HL-60 (cell line): Measurements from ENCODE around the gene POLK.

Experiments used
- DNase-seq, 2 experiments: peaks; one replicate each; pipeline ENCODE4 v3.0.0-alpha.2; 2010 to 2020; ENCODE audit warnings: low read depth in 1 of 2, low spot score in 1 of 2
- H3K27ac ChIP-seq: fragments of 250-450 bp; sonication (Bioruptor Pico); replicated peaks from 2 replicates; pipeline ENCODE4 v1.5.1; 2020; ENCODE audit warnings: mild to moderate bottlenecking, moderate library complexity
- H3K27me3 ChIP-seq: fragments of 250-450 bp; sonication (Bioruptor Pico); 2 replicates; pipeline ENCODE4 v1.5.1; 2021; ENCODE audit warnings: mild to moderate bottlenecking, moderate library complexity; ENCODE audit not compliant: insufficient read depth, poor library complexity, severe bottlenecking
- H3K4me3 ChIP-seq: replicated peaks from 2 replicates; pipeline ENCODE4 v1.5.1; 2011; ENCODE audit warnings: mild to moderate bottlenecking, control low read depth, low read length; ENCODE audit not compliant: insufficient read depth
- CTCF ChIP-seq: IDR thresholded peaks from one replicate; pipeline ENCODE4 v1.5.1; 2011; ENCODE audit warnings: low read length, control low read depth, inconsistent platforms; ENCODE audit not compliant: insufficient read depth
- GABPA ChIP-seq: IDR thresholded peaks from 2 replicates; pipeline ENCODE4 v1.6.1; 2012; ENCODE audit warnings: low read depth
- POLR2AphosphoS5 ChIP-seq: IDR thresholded peaks from 2 replicates; pipeline ENCODE4 v1.6.1; 2012; ENCODE audit warnings: low read depth
- REST ChIP-seq: IDR thresholded peaks from 2 replicates; pipeline ENCODE4 v1.6.1; 2012; ENCODE audit warnings: low read depth; ENCODE audit not compliant: insufficient replicate concordance
- SPI1 ChIP-seq: IDR thresholded peaks from 2 replicates; pipeline ENCODE4 v1.6.1; 2012; ENCODE audit warnings: low read depth, mild to moderate bottlenecking, borderline replicate concordance

The POLK gene

GRCh38 chr5:75510836-75511434, 756 bp upstream of the POLK start:
- DNase-seq, result peak in 1 of 2 experiments; percentile 1
- peak overlapping the region; percentile 82 for H3K27ac ChIP-seq
- no peak for TF ChIP-seq POLR2AphosphoS5
- TF ChIP-seq SPI1, result no peak
- no peak for TF ChIP-seq REST
- TF ChIP-seq CTCF, result no peak
- TF ChIP-seq GABPA, result no peak

GRCh38 chr5:75512383-75513074, 838 bp downstream of the POLK start:
- DNase-seq, result no peak
- peak overlapping the region; percentile 82 for H3K27ac ChIP-seq

More at GRCh38 chr5:75510836-75511434, 756 bp upstream of the POLK start:
- Histone ChIP-seq H3K27me3 (no peaks in the 10 kb centered on the region), H3K4me3 (peak overlapping the region; percentile 67)

More at GRCh38 chr5:75512383-75513074, 838 bp downstream of the POLK start:
- no peaks in the 10 kb centered on the region for H3K27me3 ChIP-seq
- peak overlapping the region; percentile 56 for H3K4me3 ChIP-seq
- TF ChIP-seq REST (no peak), GABPA (no peak), POLR2AphosphoS5 (no peak), CTCF (no peak), SPI1 (no peak)
